GM18511 (cell line): Measurements from ENCODE around the gene REXO1.

Experiments
- ATAC-seq: cut with Tn5 transposase; IDR thresholded peaks from one replicate; pipeline ENCODE4 v1.9.1; 2021; ENCODE audit warnings: mild to moderate bottlenecking, moderate library complexity; ENCODE audit not compliant: unreplicated experiment

REXO1 gene

GRCh38 chr19:1829958-1830357, 18.3 kb downstream of the REXO1 start:
- ATAC-seq, result no peak

- no peak for ATAC-seq
Observed at GRCh38 chr19:1828279-1829238, 19.7 kb downstream of the REXO1 start.

GRCh38 chr19:1827566-1828278, 20.6 kb downstream of the REXO1 start:
- ATAC-seq, result no peak

GRCh38 chr19:1826557-1827521, 21.4 kb downstream of the REXO1 start:
- no peak for ATAC-seq

- ATAC-seq, result no peak
Observed at GRCh38 chr19:1825909-1826556, 22.2 kb downstream of the REXO1 start.

- ATAC-seq, result no peak
Observed at GRCh38 chr19:1824252-1824622, 24.0 kb downstream of the REXO1 start.

GRCh38 chr19:1823539-1824251, 24.6 kb downstream of the REXO1 start:
- no peak for ATAC-seq

GRCh38 chr19:1823020-1823419, 25.3 kb downstream of the REXO1 start:
- ATAC-seq, result no peak

GRCh38 chr19:1822210-1822609, 26.1 kb downstream of the REXO1 start:
- no peak for ATAC-seq

GRCh38 chr19:1819341-1820255, 28.7 kb downstream of the REXO1 start:
- ATAC-seq, result no peak

- ATAC-seq, result no peak
Observed at GRCh38 chr19:1818549-1819195, 29.6 kb downstream of the REXO1 start.

GRCh38 chr19:1817553-1818179, 30.6 kb downstream of the REXO1 start:
- no peak for ATAC-seq

- no peak for ATAC-seq
Observed at GRCh38 chr19:1816530-1817298, 31.6 kb downstream of the REXO1 start.

- no peak for ATAC-seq
Observed at GRCh38 chr19:1815605-1816529, 32.4 kb downstream of the REXO1 start.

- ATAC-seq, result no peak
Observed at GRCh38 chr19:1814833-1815604, 33.3 kb downstream of the REXO1 start.
